GM04503 (cell line): Measurements from ENCODE around the gene PIGO.

Experiments used
- DNase-seq: peaks from one replicate; pipeline ENCODE4 v3.0.0-alpha.2; 2012; ENCODE audit warnings: low read depth

Gene PIGO

GRCh38 chr9:35070823-35071813 is 25.3 kb downstream of the PIGO start:
- DNase-seq = no peak

- DNase-seq = no peak
Observed at GRCh38 chr9:35069020-35069419, 27.4 kb downstream of the PIGO start.

- no peak for DNase-seq
Observed at GRCh38 chr9:35067056-35067455, 29.3 kb downstream of the PIGO start.

DNA sequence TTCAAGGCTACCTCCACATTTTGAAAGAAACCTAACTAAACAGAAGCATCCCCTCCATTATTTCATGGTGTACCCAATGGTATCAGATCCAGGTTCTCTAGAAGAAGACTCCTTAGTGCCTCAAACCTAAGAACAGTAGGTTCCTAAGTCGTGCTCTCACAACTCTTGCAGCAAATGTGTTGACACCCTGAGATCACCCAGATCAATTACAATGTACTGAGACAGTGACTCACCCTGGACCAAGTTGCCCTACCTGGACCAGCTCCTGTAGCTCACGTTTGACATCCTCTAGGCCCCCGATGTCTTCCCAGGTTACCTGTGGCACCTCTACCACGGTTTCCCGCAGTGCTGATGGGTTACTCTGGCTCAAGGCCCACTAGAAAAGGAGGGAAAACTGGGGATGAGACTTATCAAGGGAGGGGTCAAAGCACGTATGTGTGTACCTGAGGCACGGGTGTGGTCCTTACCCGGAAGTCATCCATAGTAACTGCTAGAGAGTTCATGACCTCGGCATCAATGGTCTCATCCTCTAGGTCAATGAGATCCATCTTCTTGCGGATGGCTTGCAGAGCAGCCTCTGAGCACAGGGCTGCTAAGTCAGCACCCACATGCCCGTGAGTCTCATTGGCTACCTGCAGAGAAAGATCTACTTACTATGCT is 35.7 kb downstream of the PIGO start:
- no peak for DNase-seq

GRCh38 chr9:35059438-35059837 is 37.0 kb downstream of the PIGO start:
- DNase-seq = no peak

- no peak for DNase-seq
Observed at GRCh38 chr9:35057271-35057620, 39.1 kb downstream of the PIGO start.

- no peak for DNase-seq
Observed at GRCh38 chr9:35056571-35057270, 39.7 kb downstream of the PIGO start.

GRCh38 chr9:35054871-35055644 is 41.3 kb downstream of the PIGO start:
- DNase-seq = no peak

DNA sequence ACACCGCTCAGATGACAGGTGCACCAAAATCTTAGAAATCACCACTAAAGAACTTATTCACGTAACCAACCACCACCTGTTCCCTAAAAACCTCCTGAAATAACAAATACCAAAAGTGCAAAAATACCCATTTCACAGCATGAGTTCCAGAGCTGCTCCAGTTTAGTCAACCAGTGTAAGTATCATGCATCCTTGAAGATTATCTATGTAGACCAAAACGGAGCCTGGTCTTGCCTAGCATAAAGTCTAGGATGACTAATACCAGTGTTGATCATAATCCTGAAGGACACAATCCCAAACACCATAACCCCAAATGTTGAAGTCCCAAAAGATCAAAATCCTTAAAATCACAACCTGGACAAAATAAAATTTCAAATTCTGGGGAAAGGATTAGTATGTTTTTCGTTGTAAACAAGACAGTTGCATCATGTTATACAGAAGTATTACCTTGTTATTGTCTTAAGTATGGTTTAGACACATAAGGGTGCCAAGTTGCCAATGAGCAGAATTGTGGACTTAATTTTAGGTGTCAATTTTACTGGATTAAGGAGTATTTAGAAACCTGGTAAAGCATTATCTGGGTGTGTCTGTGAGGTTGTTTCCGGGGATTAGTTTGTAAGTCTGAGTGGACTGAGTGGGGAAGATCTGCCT is 42.1 kb downstream of the PIGO start:
- no peak for DNase-seq

- no peak for DNase-seq
Observed at GRCh38 chr9:35051069-35051967, 45.1 kb downstream of the PIGO start.

DNA sequence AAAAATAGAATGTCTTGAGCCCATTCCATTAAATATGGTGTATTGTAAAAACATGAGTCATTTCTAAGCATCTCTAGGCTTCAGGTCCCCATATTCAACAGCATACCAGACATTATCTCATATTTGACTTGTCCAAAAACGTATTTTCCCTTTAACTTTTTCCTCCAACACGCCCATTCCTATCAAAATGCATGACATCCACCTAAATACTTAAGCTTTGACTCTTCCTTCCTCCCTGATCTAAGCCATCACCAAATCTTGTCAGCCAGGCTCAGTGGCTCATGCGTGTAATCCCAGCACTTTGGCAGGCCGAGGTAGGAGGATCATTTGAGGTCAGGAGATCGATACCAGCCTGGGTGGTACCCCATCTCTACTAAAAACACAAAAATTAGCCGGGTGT is 47.9 kb downstream of the PIGO start:
- no peak for DNase-seq

DNA sequence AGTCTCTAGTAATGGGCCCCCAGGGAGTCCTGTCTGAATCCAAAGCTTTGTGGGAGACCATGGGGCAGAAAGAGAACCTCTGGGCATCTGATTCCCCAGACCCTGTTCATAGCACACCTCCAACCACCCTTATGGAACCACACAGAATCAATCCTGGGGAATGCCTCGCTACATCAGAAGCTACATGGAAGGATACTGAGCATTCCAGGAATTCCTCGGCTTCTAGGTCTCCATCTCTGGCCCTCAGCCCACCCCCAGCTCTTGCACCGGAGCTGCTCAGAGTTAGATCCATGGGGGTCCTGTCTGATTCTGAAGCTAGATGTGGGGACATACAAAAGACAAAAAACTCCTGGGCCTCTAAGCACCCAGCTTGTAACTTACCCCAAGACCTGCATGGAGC is 52.3 kb downstream of the PIGO start:
- no peak for DNase-seq

DNA sequence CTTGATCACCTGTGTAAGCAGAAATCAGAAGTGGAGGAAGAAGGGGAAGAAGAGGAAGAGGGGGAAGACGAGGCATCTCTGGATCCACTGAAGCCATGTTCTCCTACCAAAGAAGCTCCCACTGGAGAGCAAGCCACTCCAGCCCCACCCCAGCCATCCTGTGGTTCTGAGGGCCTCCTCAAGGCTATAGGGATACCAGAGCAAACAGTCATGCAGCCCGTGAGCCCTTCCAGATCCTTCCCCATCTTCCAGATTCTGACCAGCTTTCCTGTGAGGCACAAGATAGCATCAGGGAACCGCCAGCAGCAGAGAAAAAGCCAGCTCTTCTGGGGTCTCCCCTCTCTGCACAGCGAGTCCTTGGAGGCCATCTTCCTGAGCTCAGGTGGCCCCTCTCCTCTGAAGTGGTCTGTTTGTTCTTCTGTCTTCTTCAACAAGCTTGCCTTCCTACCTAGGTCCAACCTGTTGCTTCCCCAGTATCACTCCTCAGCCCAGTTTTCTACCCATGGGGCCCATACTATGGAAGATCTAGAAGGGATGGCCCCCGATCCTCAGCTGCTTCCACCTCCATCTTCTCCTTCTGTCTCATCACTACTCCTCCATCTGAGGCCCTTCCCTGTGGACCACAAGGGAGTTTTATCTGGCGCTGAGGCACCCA is 53.4 kb downstream of the PIGO start:
- DNase-seq = no peak

DNA sequence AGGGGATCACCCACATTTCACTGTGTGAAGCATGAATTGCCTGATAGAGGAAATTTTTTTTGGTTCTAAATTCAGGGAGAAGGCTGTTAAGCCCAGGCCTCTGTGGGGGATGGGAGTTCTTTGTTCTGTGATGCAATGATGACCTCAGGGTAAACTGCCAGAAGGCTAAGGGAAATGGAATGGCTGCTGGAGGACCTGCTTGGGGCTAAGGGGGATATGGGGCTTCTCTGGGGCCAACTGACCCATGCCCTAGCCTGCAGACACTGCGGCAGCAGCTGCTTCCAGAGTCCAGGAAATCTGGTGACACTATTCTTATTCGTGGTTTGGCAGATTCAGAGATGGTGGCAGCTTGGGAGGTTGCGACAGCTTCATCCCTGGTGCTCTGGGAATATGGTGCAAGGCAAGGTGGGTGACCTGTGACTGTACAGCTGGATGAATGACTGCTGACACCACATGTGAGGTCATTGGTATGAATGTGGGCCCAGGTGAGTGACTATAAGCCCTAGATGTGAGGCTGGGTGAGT is 54.2 kb downstream of the PIGO start:
- no peak for DNase-seq
